Calu3 (cell line): ENCODE measurements around the gene DNAH12. TPM values are rescaled to one million over a fixed set of nuclear protein-coding genes. Genes with fewer than 3 reads are reported as not detected.

Source experiments
- BruUV-seq: library from RNA; stranded (reverse); fragments of 400-500 nt; replicated peaks from 2 replicates; lab custom pipeline; 2021; lab: Mats Ljungman, UMichigan
- CTCF ChIA-PET: fragments of 300-600 bp; sonication (Branson Sonifier 250); formaldehyde crosslinking; loops from one replicate; lab custom pipeline; 2022; ENCODE audit warnings: antibody characterized with exemption; lab: Charles Lee
- DNase-seq: peaks from one replicate; pipeline ENCODE4 v3.0.0; 2022
- H3K27ac Mint-ChIP-seq: one replicate; pipeline ENCODE4 v1.8.0; 2022; ENCODE audit warnings: mixed read lengths; ENCODE audit not compliant: unreplicated experiment
- H3K27me3 Mint-ChIP-seq: one replicate; pipeline ENCODE4 v1.8.0; 2022; ENCODE audit warnings: mixed read lengths; ENCODE audit not compliant: unreplicated experiment
- H3K36me3 Mint-ChIP-seq: one replicate; pipeline ENCODE4 v1.8.0; 2022; ENCODE audit warnings: mild to moderate bottlenecking, moderate library complexity, mixed read lengths; ENCODE audit not compliant: insufficient read depth, unreplicated experiment
- H3K4me1 Mint-ChIP-seq: one replicate; pipeline ENCODE4 v1.8.0; 2022; ENCODE audit warnings: mild to moderate bottlenecking, low read depth, mixed read lengths; ENCODE audit not compliant: unreplicated experiment
- H3K4me3 Mint-ChIP-seq: one replicate; pipeline ENCODE4 v1.8.0; 2022; ENCODE audit warnings: mild to moderate bottlenecking, low read depth, moderate library complexity, mixed read lengths; ENCODE audit not compliant: unreplicated experiment
- H3K9me3 Mint-ChIP-seq: one replicate; pipeline ENCODE4 v1.8.0; 2022; ENCODE audit warnings: low read depth, mixed read lengths; ENCODE audit not compliant: unreplicated experiment
- CTCF ChIP-seq: fragments of 200-600 bp; IDR thresholded peaks from one replicate; pipeline ENCODE4 v1.8.0; 2022; ENCODE audit warnings: antibody characterized with exemption; ENCODE audit not compliant: unreplicated experiment
- intact Hi-C: fragments of 100-400 bp; cut with micrococcal nuclease; formaldehyde crosslinking; loops from one replicate; pipeline ENCODE4 v1.10.0; 2022; ENCODE audit not compliant: unreplicated experiment
- total RNA-seq: library from RNA; stranded (reverse); gene quantifications from 2 replicates; pipeline ENCODE4 v1.2.3, GENCODE V29; 2022

The DNAH12 gene
- total RNA-seq, 1 experiment from 2014 or later = 0.92 TPM

GRCh38 chr3:57409471-57409870 lies 134.7 kb downstream of the DNAH12 start:
- TF ChIP-seq CTCF = no peak
- intact Hi-C loops = no loop called here
- no peak overlapping the region for H3K27ac Mint-ChIP-seq
- H3K36me3 Mint-ChIP-seq = no peaks in the 10 kb centered on the region
- no peak overlapping the region for H3K4me3 Mint-ChIP-seq
- H3K9me3 Mint-ChIP-seq = no peaks in the 10 kb centered on the region
- H3K27me3 Mint-ChIP-seq = no peaks in the 10 kb centered on the region
- H3K4me1 Mint-ChIP-seq = no peaks in the 10 kb centered on the region
- CTCF ChIA-PET = no interaction called here
- no peak for DNase-seq
- no TSS peak for BruUV-seq

GRCh38 chr3:57402675-57403074 lies 141.5 kb downstream of the DNAH12 start:
- H3K36me3 Mint-ChIP-seq = no peaks in the 10 kb centered on the region
- H3K27me3 Mint-ChIP-seq = no peaks in the 10 kb centered on the region
- H3K9me3 Mint-ChIP-seq = no peaks in the 10 kb centered on the region
- no peak for TF ChIP-seq CTCF
- H3K27ac Mint-ChIP-seq = no peak overlapping the region
- CTCF ChIA-PET = no interaction called here
- no peak for DNase-seq
- peaks cover 18% of the 10 kb centered on the region for H3K4me1 Mint-ChIP-seq
- intact Hi-C loops = no loop called here
- H3K4me3 Mint-ChIP-seq = no peak overlapping the region
- BruUV-seq = no TSS peak

- no TSS peak for BruUV-seq
- Mint-ChIP-seq H3K9me3 (no peaks in the 10 kb centered on the region), H3K4me3 (no peak overlapping the region), H3K27ac (peak overlapping the region; percentile 48), H3K27me3 (no peaks in the 10 kb centered on the region), H3K4me1 (peaks cover 23% of the 10 kb centered on the region), H3K36me3 (no peaks in the 10 kb centered on the region)
- peak; percentile 79 for DNase-seq
- intact Hi-C loops = loop anchor here (1.0 to 2.0 kb wide), 3 partner anchors 37 to 186 kb away; partner anchors contain the start of gene PDE12
- TF ChIP-seq CTCF = peak; percentile 65
- CTCF ChIA-PET = interaction anchor here (0.6 to 2.2 kb wide), 21 partner anchors 18 to 1344 kb away, joined by 3 to 19 read pairs (median 3); partner anchors contain the start of genes ARF4 and PDE12
These were observed 146.7 kb downstream of the DNAH12 start for GRCh38 chr3:57397175-57398026.

GRCh38 chr3:57393977-57394376 lies 150.2 kb downstream of the DNAH12 start:
- no TSS peak for BruUV-seq
- no peak for TF ChIP-seq CTCF
- no peak overlapping the region for H3K27ac Mint-ChIP-seq
- no peak overlapping the region for H3K4me3 Mint-ChIP-seq
- no peaks in the 10 kb centered on the region for H3K9me3 Mint-ChIP-seq
- H3K36me3 Mint-ChIP-seq = no peaks in the 10 kb centered on the region
- CTCF ChIA-PET = no interaction called here
- no peak for DNase-seq
- intact Hi-C loops = no loop called here
- peaks cover 18% of the 10 kb centered on the region for H3K4me1 Mint-ChIP-seq
- H3K27me3 Mint-ChIP-seq = no peaks in the 10 kb centered on the region
